Measurements from ENCODE around the gene NAXD.

- no peak for TF ChIP-seq CTCF (IDR thresholded peaks at IDR 0.05)
- TF ChIP-seq POLR2A (IDR thresholded peaks at IDR 0.05): no peak
Measured at GRCh38 chr13:110571896-110572777, 43.2 kb upstream of the NAXD start.
